AG09319 (cell line): ENCODE results near the gene NKIRAS1.
"Not testable (repeated sequence)": the region's sequence is repeated elsewhere in the genome, so short reads cannot be mapped to it uniquely, and the experiment has no call there.

Experiments used
- DNase-seq: peaks from one replicate; pipeline ENCODE4 v3.0.0-alpha.2; 2010; ENCODE audit warnings: low read depth; ENCODE audit errors: extremely low read depth
- CTCF ChIP-seq: IDR thresholded peaks from 2 replicates; pipeline ENCODE4 v1.5.1; 2011; ENCODE audit warnings: low read depth, mild to moderate bottlenecking, inconsistent platforms, low read length, moderate library complexity

Gene NKIRAS1

GRCh38 chr3:23926736-23927135 lies 9.9 kb upstream of the NKIRAS1 start:
- TF ChIP-seq CTCF: peak; percentile 17
- no peak for DNase-seq

- no peak for DNase-seq
- no peak for TF ChIP-seq CTCF
Measured at GRCh38 chr3:23926246-23926645, 9.5 kb upstream of the NKIRAS1 start.

GRCh38 chr3:23923786-23924185 lies 7.0 kb upstream of the NKIRAS1 start:
- DNase-seq: peak; percentile 23
- TF ChIP-seq CTCF: no peak

- DNase-seq: no peak
- no peak for TF ChIP-seq CTCF
Measured at GRCh38 chr3:23921052-23921511, 4.3 kb upstream of the NKIRAS1 start.

GRCh38 chr3:23920151-23920655 lies 3.4 kb upstream of the NKIRAS1 start:
- DNase-seq: no peak
- no peak for TF ChIP-seq CTCF

GRCh38 chr3:23919628-23920027 lies 2.8 kb upstream of the NKIRAS1 start:
- DNase-seq: no peak
- no peak for TF ChIP-seq CTCF

- DNase-seq: not testable (repeated sequence)
Measured at GRCh38 chr3:23918331-23918730, 1.5 kb upstream of the NKIRAS1 start.

- not testable (repeated sequence) for DNase-seq
Measured at GRCh38 chr3:23917679-23918303, 1.0 kb upstream of the NKIRAS1 start.
